PC-9 (cell line): ENCODE results near the gene ZDHHC12. TPM values are rescaled to one million over a fixed set of nuclear protein-coding genes. Genes with fewer than 3 reads are reported as not detected.

Experiments
- BruUV-seq: library from RNA; stranded (reverse); fragments of 400-500 nt; replicated peaks from 2 replicates; lab custom pipeline; 2021; lab: Mats Ljungman, UMichigan
- CTCF ChIA-PET: fragments of 300-600 bp; sonication (Branson Sonifier 250); formaldehyde crosslinking; loops from one replicate; lab custom pipeline; 2022; ENCODE audit warnings: antibody characterized with exemption; lab: Charles Lee
- POLR2A ChIA-PET: fragments of 300-600 bp; sonication (Branson Sonifier 250); formaldehyde crosslinking; loops from one replicate; lab custom pipeline; 2022; ENCODE audit warnings: antibody characterized with exemption; ENCODE audit not compliant: unreplicated experiment; lab: Charles Lee
- DNase-seq, 2 experiments: peaks; one replicate each; pipeline versions ENCODE4 v3.0.0 to v3.0.0-alpha.2; 2015 to 2022; ENCODE audit warnings: mixed read lengths in 1 of 2
- H2AFZ ChIP-seq: fragments of 200-600 bp; sonication (generic); 2 replicates; pipeline ENCODE4 v1.8.1; 2017; ENCODE audit warnings: antibody characterized with exemption
- H3F3A ChIP-seq: fragments of 200-600 bp; sonication (generic); 2 replicates; pipeline ENCODE4 v1.8.1; 2017; ENCODE audit warnings: antibody characterized with exemption, mild to moderate bottlenecking, low read depth; ENCODE audit not compliant: insufficient read depth
- H3K27ac ChIP-seq: fragments of 200-600 bp; sonication (generic); 2 replicates; pipeline ENCODE4 v1.6.1; 2016; ENCODE audit warnings: mixed run types
- H3K27me3 ChIP-seq: fragments of 200-600 bp; sonication (generic); 2 replicates; pipeline ENCODE4 v1.6.1; 2016; ENCODE audit warnings: low read depth, mixed run types; ENCODE audit not compliant: insufficient read depth
- H3K36me3 ChIP-seq: fragments of 200-600 bp; sonication (generic); 2 replicates; pipeline ENCODE4 v1.6.1; 2016; ENCODE audit warnings: low read depth, mixed run types
- H3K4me1 ChIP-seq: fragments of 200-600 bp; sonication (generic); replicated peaks from 2 replicates; pipeline ENCODE4 v1.6.1; 2016; ENCODE audit warnings: mixed run types; ENCODE audit not compliant: insufficient read depth
- H3K4me2 ChIP-seq: fragments of 200-600 bp; sonication (generic); 2 replicates; pipeline ENCODE4 v1.6.1; 2017; ENCODE audit warnings: mixed run types
- H3K4me3 ChIP-seq: fragments of 200-600 bp; sonication (generic); 2 replicates; pipeline ENCODE4 v1.6.1; 2016; ENCODE audit warnings: mixed run types
- H3K79me2 ChIP-seq: fragments of 200-600 bp; sonication (generic); 2 replicates; pipeline ENCODE4 v1.6.1; 2017; ENCODE audit warnings: low read depth, mixed run types
- H3K9me2 ChIP-seq: fragments of 200-600 bp; sonication (generic); 2 replicates; pipeline ENCODE4 v1.8.1; 2017; ENCODE audit warnings: mild to moderate bottlenecking; ENCODE audit not compliant: insufficient read depth
- H3K9me3 ChIP-seq: fragments of 200-600 bp; sonication (generic); 2 replicates; pipeline ENCODE4 v1.8.1; 2016; ENCODE audit warnings: low read depth; ENCODE audit not compliant: insufficient read depth
- H4K20me1 ChIP-seq: fragments of 200-600 bp; sonication (generic); 2 replicates; pipeline ENCODE4 v1.8.1; 2017; ENCODE audit not compliant: insufficient read depth
- EZH2 ChIP-seq: fragments of 200-600 bp; sonication (generic); IDR thresholded peaks from 2 replicates; pipeline ENCODE4 v1.8.0; 2017; ENCODE audit warnings: antibody characterized with exemption, low read depth
- intact Hi-C: fragments of 100-400 bp; cut with micrococcal nuclease; formaldehyde crosslinking; loops from one replicate; pipeline ENCODE4 v1.10.0; 2022; ENCODE audit not compliant: unreplicated experiment
- total RNA-seq: library from RNA; stranded (reverse); gene quantifications from 2 replicates; pipeline ENCODE4 v1.2.3, GENCODE V29; 2021
- TF ChIP-seq, protein P1 (sequence below): fragments of 200-600 bp; sonication (generic); conservative IDR thresholded peaks from 2 replicates; pipeline ENCODE4 v1.6.1; 2017; ENCODE audit warnings: mixed run types, antibody characterized with exemption, mild to moderate bottlenecking, moderate library complexity

Gene ZDHHC12
- total RNA-seq, 1 experiment from 2014 or later, result 102 TPM

DNA sequence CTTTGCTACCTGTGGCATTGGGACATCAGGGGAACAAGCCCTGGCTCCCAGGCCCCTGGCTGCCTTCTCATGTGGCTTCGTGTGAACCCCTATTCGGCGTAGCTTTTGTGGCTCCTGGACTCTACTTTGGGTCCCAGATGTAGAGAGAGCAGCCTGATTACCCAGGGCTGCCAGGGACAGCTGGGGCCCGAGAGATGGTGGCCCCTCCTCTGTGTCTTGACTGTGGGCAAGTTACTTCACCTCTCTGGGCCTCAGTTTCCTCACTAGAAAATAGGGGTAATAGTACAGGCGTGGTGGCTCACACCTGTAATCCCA lies 19.6 kb downstream of the ZDHHC12 start:
- Histone ChIP-seq H3F3A (peaks cover 17% of the 10 kb centered on the region), H3K4me3 (no peak overlapping the region), H3K27me3 (no peaks in the 10 kb centered on the region), H3K9me3 (no peaks in the 10 kb centered on the region), H3K27ac (no peak overlapping the region), H3K4me1 (no peaks in the 10 kb centered on the region), H3K36me3 (no peaks in the 10 kb centered on the region), H2AFZ (no peak overlapping the region), H3K79me2 (no peaks in the 10 kb centered on the region), H3K9me2 (no peaks in the 10 kb centered on the region), H3K4me2 (no peak overlapping the region), H4K20me1 (no peaks in the 10 kb centered on the region)
- no TSS peak for BruUV-seq
- no peak for TF ChIP-seq EZH2
- TF ChIP-seq, protein P1, sequence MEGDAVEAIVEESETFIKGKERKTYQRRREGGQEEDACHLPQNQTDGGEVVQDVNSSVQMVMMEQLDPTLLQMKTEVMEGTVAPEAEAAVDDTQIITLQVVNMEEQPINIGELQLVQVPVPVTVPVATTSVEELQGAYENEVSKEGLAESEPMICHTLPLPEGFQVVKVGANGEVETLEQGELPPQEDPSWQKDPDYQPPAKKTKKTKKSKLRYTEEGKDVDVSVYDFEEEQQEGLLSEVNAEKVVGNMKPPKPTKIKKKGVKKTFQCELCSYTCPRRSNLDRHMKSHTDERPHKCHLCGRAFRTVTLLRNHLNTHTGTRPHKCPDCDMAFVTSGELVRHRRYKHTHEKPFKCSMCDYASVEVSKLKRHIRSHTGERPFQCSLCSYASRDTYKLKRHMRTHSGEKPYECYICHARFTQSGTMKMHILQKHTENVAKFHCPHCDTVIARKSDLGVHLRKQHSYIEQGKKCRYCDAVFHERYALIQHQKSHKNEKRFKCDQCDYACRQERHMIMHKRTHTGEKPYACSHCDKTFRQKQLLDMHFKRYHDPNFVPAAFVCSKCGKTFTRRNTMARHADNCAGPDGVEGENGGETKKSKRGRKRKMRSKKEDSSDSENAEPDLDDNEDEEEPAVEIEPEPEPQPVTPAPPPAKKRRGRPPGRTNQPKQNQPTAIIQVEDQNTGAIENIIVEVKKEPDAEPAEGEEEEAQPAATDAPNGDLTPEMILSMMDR, result no peak
- DNase-seq, result no peak
- ChIA-PET CTCF (no interaction called here), POLR2A (no interaction called here)
- intact Hi-C loops, result no loop called here

- H3K4me3 ChIP-seq, result no peak overlapping the region
- BruUV-seq, result no TSS peak
- H3K4me2 ChIP-seq, result no peak overlapping the region
Observed at GRCh38 chr9:128703616-128704355, 20.1 kb downstream of the ZDHHC12 start.

DNA sequence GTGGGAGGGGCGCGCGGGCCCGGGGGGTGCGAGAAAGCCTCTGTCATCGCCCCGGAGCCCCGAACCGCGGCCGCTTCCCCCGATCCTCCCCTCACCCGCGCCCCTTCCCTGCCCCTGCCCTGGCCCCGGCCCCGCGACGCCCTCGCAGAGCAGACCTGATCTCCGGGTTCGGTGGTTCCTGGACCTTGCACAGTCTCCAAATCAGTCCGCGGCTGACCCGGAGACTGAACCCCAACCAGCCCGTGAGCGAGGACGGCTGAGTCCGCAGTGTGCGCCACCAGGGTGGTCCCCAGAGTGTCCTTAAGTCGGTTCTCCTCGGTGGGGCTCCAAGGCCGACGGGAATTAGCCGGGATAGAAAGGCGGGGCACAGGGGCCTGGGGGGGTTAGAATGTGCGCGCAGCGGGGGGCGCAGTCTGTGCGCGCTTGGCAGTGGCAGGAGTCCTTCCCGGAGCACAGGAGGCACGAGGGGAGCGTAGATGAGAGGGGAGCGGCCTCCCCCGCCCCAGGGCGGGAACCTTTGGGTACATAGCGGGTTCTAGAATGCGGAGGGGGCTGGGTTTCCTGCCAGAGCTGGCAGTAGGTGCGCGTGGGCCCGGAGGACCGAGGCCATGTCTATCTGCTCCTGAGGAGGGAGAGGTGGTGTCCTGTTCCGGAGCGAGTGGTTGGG lies 20.8 kb downstream of the ZDHHC12 start:
- TF ChIP-seq, protein P1, result no peak
- no peak for TF ChIP-seq EZH2
- peak in 1 of 2 experiments; percentile 28 for DNase-seq
- no TSS peak for BruUV-seq
- Histone ChIP-seq H3K27me3 (no peaks in the 10 kb centered on the region), H3F3A (peaks cover 20% of the 10 kb centered on the region), H3K9me3 (no peaks in the 10 kb centered on the region), H3K79me2 (no peaks in the 10 kb centered on the region), H3K9me2 (no peaks in the 10 kb centered on the region), H3K36me3 (no peaks in the 10 kb centered on the region), H4K20me1 (no peaks in the 10 kb centered on the region), H3K4me3 (peak overlapping the region; percentile 61), H3K4me2 (peak overlapping the region; percentile 73), H3K27ac (no peak overlapping the region), H2AFZ (no peak overlapping the region; the same call in 1 of the 2 replicates), H3K4me1 (no peaks in the 10 kb centered on the region)
- ChIA-PET CTCF (no interaction called here), POLR2A (no interaction called here)
- intact Hi-C loops, result no loop called here

More at GRCh38 chr9:128703616-128704355, 20.1 kb downstream of the ZDHHC12 start:
- Histone ChIP-seq H3K27me3 (no peaks in the 10 kb centered on the region), H3F3A (peaks cover 20% of the 10 kb centered on the region), H3K4me1 (no peaks in the 10 kb centered on the region), H3K79me2 (no peaks in the 10 kb centered on the region), H4K20me1 (no peaks in the 10 kb centered on the region), H3K9me3 (no peaks in the 10 kb centered on the region), H3K9me2 (no peaks in the 10 kb centered on the region), H3K27ac (no peak overlapping the region), H3K36me3 (no peaks in the 10 kb centered on the region), H2AFZ (no peak overlapping the region)
- CTCF ChIA-PET, result no interaction called here
- POLR2A ChIA-PET, result no interaction called here
- no peak for TF ChIP-seq EZH2
- TF ChIP-seq, protein P1, result no peak
- no peak for DNase-seq
- intact Hi-C loops, result no loop called here
